ENCODE data around the gene DLGAP1. TPM values are rescaled to one million over a fixed set of nuclear protein-coding genes. Genes with fewer than 3 reads are reported as not detected.

Gene DLGAP1
- total and polyA plus RNA-seq, 9 donors: 2.0 to 42.7 (median 3.8) TPM

- peak in 1 of 5 donors; percentile 34 for DNase-seq
- no peaks in the 10 kb centered on the region for H3K27me3 ChIP-seq
These were observed 857.4 kb downstream of the DLGAP1 start for GRCh38 chr18:3597409-3598357.

DNA sequence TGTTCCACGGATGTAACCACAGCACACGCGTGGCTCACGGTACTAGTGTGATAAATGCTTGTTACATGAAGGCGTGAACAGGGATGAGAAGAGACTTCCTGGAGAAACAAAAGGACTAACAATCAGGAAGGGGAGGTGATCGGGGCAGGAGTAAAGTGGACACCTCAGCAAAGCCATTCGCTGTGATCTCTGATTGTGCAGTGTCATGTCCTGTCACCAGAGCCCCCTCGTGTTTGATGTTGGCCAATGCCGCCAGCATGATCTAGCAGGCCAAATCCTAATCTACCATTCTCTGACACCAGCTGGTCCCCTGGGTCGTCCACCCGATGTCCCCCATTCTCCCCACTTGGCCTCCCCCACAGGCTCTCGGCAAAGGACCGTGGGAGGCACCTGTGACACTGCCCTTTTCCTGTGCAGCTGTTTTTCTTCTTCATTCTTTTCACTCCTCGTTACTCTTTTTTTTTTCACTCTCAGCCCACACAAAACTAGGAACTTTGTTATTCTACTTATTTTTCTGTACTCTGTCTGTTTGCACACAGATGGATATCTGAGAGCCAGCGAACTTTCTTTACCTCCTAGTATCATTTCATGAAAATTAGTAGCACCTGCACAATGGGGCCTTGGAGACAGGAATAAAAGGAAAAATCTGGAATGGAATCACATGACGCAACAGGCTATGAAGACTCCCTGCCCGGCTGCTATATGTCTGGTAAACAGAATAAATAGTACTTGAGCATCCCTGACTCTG, 858.3 kb downstream of the DLGAP1 start:
- Histone ChIP-seq H3K27me3 (no peaks in the 10 kb centered on the region), H3K4me1 (ENCODE audit: insufficient read depth) (peaks cover 14% of the 10 kb centered on the region), H3K36me3 (no peaks in the 10 kb centered on the region), H3K4me3 (peak overlapping the region; percentile 12), H3K9me3 (no peaks in the 10 kb centered on the region), H3K27ac (peak overlapping the region; percentile 59 to 86)
- WGBS, 3 donors: 41 to 42% (median 42%) methylated on average over 17 of the region's 17 CpGs
- peak in 2 of 5 donors; percentile 39 to 42 for DNase-seq
- TF ChIP-seq EP300 (IDR thresholded peaks at IDR 0.05) (no peak), POLR2A (IDR thresholded peaks at IDR 0.05) (no peak)
- TF ChIP-seq, protein P1, sequence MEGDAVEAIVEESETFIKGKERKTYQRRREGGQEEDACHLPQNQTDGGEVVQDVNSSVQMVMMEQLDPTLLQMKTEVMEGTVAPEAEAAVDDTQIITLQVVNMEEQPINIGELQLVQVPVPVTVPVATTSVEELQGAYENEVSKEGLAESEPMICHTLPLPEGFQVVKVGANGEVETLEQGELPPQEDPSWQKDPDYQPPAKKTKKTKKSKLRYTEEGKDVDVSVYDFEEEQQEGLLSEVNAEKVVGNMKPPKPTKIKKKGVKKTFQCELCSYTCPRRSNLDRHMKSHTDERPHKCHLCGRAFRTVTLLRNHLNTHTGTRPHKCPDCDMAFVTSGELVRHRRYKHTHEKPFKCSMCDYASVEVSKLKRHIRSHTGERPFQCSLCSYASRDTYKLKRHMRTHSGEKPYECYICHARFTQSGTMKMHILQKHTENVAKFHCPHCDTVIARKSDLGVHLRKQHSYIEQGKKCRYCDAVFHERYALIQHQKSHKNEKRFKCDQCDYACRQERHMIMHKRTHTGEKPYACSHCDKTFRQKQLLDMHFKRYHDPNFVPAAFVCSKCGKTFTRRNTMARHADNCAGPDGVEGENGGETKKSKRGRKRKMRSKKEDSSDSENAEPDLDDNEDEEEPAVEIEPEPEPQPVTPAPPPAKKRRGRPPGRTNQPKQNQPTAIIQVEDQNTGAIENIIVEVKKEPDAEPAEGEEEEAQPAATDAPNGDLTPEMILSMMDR (IDR thresholded peaks at IDR 0.05): no peak
- intact Hi-C loops (cut with DNase I): loop anchor here in 2 of 4 donors (5.0 to 10.0 kb wide), 3 partner anchors 55 to 142 kb away; partner anchors contain the start of gene TGIF1 (in 1 of the 2)

More at GRCh38 chr18:3597409-3598357, 857.4 kb downstream of the DLGAP1 start:
- Histone ChIP-seq H3K9me3 (no peaks in the 10 kb centered on the region), H3K4me1 (ENCODE audit: insufficient read depth) (peaks cover 14% of the 10 kb centered on the region), H3K36me3 (no peaks in the 10 kb centered on the region), H3K27ac (peak overlapping the region; percentile 59 to 86), H3K4me3 (no peak overlapping the region)
- intact Hi-C loops (cut with DNase I): loop anchor here in 2 of 4 donors (5.0 to 10.0 kb wide), 3 partner anchors 55 to 143 kb away; partner anchors contain the start of gene TGIF1 (in 1 of the 2)
- 66 to 71% (median 70%) methylated on average over 22 of the region's 22 CpGs for WGBS, 3 donors
- TF ChIP-seq POLR2A (IDR thresholded peaks at IDR 0.05) (no peak), EP300 (IDR thresholded peaks at IDR 0.05) (no peak)
- TF ChIP-seq, protein P1 (IDR thresholded peaks at IDR 0.05): no peak

GRCh38 chr18:3596324-3596636, 858.8 kb downstream of the DLGAP1 start:
- Histone ChIP-seq H3K27me3 (no peaks in the 10 kb centered on the region), H3K4me1 (ENCODE audit: insufficient read depth) (peaks cover 14% of the 10 kb centered on the region), H3K27ac (peak overlapping the region; percentile 59 to 86), H3K9me3 (no peaks in the 10 kb centered on the region), H3K36me3 (no peaks in the 10 kb centered on the region), H3K4me3 (peak overlapping the region; percentile 12)
- DNase-seq: no peak
- WGBS, 3 donors: 32 to 39% (median 34%) methylated on average over 3 of the region's 3 CpGs
- intact Hi-C loops (cut with DNase I): loop anchor here in 2 of 4 donors (5.0 to 10.0 kb wide), 3 partner anchors 56 to 141 kb away; partner anchors contain the start of gene TGIF1 (in 1 of the 2)
- TF ChIP-seq, protein P1 (IDR thresholded peaks at IDR 0.05): no peak
- no peak for TF ChIP-seq POLR2A (IDR thresholded peaks at IDR 0.05)
- TF ChIP-seq EP300 (IDR thresholded peaks at IDR 0.05): no peak
